ENCODE data around the gene SPINDOC. TPM values are rescaled to one million over a fixed set of nuclear protein-coding genes. Genes with fewer than 3 reads are reported as not detected.

The SPINDOC gene
- total RNA-seq, 1 experiment from 2014 or later = 121 TPM

DNA sequence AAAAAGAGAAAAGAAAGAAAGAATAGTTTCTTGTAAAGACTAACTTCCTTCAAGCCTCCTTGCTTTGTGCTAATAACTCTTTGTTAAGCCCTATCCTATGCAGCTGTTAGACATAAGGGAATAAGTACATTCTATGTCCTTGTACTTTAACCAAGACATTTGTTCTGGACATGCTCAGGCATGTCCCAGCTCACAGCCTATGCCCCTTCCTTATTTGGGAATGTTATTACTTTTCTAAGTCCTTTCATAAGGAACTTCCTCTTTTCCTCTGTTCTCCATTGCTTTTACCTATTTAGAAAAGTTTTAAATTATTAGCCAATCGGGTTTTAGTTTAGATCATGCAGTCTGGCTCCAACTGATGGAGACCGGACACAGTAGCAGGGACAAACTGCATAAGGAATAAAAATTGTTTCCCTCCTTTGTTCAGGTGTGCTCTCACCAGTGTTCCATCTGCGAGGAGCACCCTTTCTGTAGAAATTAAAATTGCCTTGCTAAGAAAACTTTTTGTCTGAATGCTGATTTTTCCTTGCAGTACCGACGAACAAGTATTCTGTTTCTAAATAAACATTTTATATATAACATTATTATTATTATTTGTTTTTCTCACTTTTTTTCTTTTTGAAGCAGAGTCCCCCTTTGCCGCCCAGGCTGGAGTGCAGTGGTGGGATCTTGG lies 21.6 kb upstream of the SPINDOC start:
- Histone ChIP-seq H4K5ac (ENCODE audit: insufficient read length, low read depth, low read length) (no peak overlapping the region), H3K4me2 (ENCODE audit: insufficient read depth, insufficient read length, low read length) (no peak overlapping the region), H2AFZ (ENCODE audit: low read length) (no peak overlapping the region), H3K9ac (ENCODE audit: extremely low read depth, insufficient read length, low read length) (no peak overlapping the region), H3K4ac (ENCODE audit: low read depth, low read length) (no peak overlapping the region), H4K20me1 (ENCODE audit: control insufficient read depth, insufficient read depth, insufficient read length) (no peaks in the 10 kb centered on the region), H3K23ac (ENCODE audit: insufficient read length, low read depth, low read length) (no peak overlapping the region), H3K79me2 (ENCODE audit: insufficient read depth, low read length) (no peaks in the 10 kb centered on the region), H4K91ac (ENCODE audit: insufficient read length, low read depth, low read length) (no peak overlapping the region), H4K8ac (replicated peaks; ENCODE audit: insufficient read length, low read depth, low read length) (no peak overlapping the region), H2BK120ac (ENCODE audit: low read depth, low read length, poor library complexity, severe bottlenecking) (no peak overlapping the region), H3K9me3 (ENCODE audit: control insufficient read depth, low read depth, low read length) (no peaks in the 10 kb centered on the region), H3K79me1 (ENCODE audit: insufficient read depth, low read depth, low read length, poor library complexity, severe bottlenecking) (no peaks in the 10 kb centered on the region), H2BK20ac (ENCODE audit: low read depth, low read length, poor library complexity, severe bottlenecking) (no peak overlapping the region), H3K23me2 (ENCODE audit: insufficient read length, low read depth, low read length, poor library complexity, severe bottlenecking) (no peaks in the 10 kb centered on the region), H2BK12ac (ENCODE audit: insufficient read length, low read depth, low read length) (no peak overlapping the region), H3K4me1 (ENCODE audit: insufficient read depth, low read length) (no peaks in the 10 kb centered on the region), H3K14ac (ENCODE audit: insufficient read depth, low read length) (no peak overlapping the region), H3K27me3 (ENCODE audit: insufficient read depth, low read length) (no peaks in the 10 kb centered on the region), H3T11ph (ENCODE audit: low read length) (no peak overlapping the region), H3K27ac (ENCODE audit: insufficient read length, low read depth, low read length) (no peak overlapping the region), H3K18ac (ENCODE audit: insufficient read length, low read depth, low read length) (no peak overlapping the region), H3K56ac (ENCODE audit: insufficient read length, low read depth, low read length) (no peak overlapping the region), H2AK5ac (ENCODE audit: insufficient read length, low read length) (no peak overlapping the region), H2BK15ac (ENCODE audit: low read depth, low read length) (no peak overlapping the region), H2BK5ac (ENCODE audit: insufficient read length, low read length) (no peak overlapping the region)
- H3K4me1 Mint-ChIP-seq = no peaks in the 10 kb centered on the region
- H3K27me3 Mint-ChIP-seq (ENCODE audit: low read depth) = peaks cover 4% of the 10 kb centered on the region; the same call in 1 of the 2 replicates
- TF ChIP-seq, protein P1, sequence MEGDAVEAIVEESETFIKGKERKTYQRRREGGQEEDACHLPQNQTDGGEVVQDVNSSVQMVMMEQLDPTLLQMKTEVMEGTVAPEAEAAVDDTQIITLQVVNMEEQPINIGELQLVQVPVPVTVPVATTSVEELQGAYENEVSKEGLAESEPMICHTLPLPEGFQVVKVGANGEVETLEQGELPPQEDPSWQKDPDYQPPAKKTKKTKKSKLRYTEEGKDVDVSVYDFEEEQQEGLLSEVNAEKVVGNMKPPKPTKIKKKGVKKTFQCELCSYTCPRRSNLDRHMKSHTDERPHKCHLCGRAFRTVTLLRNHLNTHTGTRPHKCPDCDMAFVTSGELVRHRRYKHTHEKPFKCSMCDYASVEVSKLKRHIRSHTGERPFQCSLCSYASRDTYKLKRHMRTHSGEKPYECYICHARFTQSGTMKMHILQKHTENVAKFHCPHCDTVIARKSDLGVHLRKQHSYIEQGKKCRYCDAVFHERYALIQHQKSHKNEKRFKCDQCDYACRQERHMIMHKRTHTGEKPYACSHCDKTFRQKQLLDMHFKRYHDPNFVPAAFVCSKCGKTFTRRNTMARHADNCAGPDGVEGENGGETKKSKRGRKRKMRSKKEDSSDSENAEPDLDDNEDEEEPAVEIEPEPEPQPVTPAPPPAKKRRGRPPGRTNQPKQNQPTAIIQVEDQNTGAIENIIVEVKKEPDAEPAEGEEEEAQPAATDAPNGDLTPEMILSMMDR (conservative IDR thresholded peaks at IDR 0.05) = no peak
- no CpG with 5 or more reads among the region's 6 CpGs for WGBS (ENCODE audit: extremely low coverage, insufficient read length, low lambda C conversion rate)
- H3K9me3 Mint-ChIP-seq = peaks cover 22% of the 10 kb centered on the region in 2 experiments
- no peak overlapping the region for H3K4me3 Mint-ChIP-seq
- DNase-seq = no peak
- H3K27ac Mint-ChIP-seq = 0 out of 7 replicates have a peak overlapping the region, but pooled peaks of 1 of the 3 experiments have one; percentile 70
- H3K36me3 Mint-ChIP-seq (ENCODE audit: insufficient read depth in 1 of 3, low read depth in 3 of 3) = peaks cover 6 to 12% (median 9%) of the 10 kb centered on the region in 3 experiments; a peak in 5 of 7 replicates

Data from H9 (cell line).